HCT116 (cell line): ENCODE data around the gene CACNB2. TPM values are rescaled to one million over a fixed set of nuclear protein-coding genes. Genes with fewer than 3 reads are reported as not detected.

Experiments
- ATAC-seq: fragments of 200-7000 bp; cut with Tn5 transposase; 2 replicates; pipeline ENCODE4 v1.9.1; 2020; ENCODE audit warnings: mild to moderate bottlenecking, moderate library complexity
- BruUV-seq: library from RNA; stranded (reverse); fragments of 400-500 nt; replicated peaks from 2 replicates; lab custom pipeline; 2021; lab: Mats Ljungman, UMichigan
- CTCF ChIA-PET: fragments of 300-600 bp; sonication (Branson Sonifier 250); formaldehyde crosslinking; loops from one replicate; lab custom pipeline; 2021; ENCODE audit warnings: antibody characterized with exemption; lab: Charles Lee
- POLR2A ChIA-PET: fragments of 300-600, 350-600 bp; sonication (Branson Sonifier 250); formaldehyde crosslinking; loops from one replicate; lab custom pipeline; 2021; ENCODE audit warnings: antibody characterized with exemption; lab: Charles Lee
- RAD21 ChIA-PET, 2 experiments: fragments of 300-600 bp; sonication (Branson Sonifier 250); formaldehyde crosslinking; loops; one replicate each; lab custom pipeline; 2023; ENCODE audit warnings: low total read pairs in 2 of 2; ENCODE audit not compliant: uncharacterized antibody in 2 of 2, unreplicated experiment in 2 of 2, low non-redundant PET in 1 of 2; lab: Charles Lee
- DNase-seq: peaks from one replicate; pipeline ENCODE4 v3.0.0-alpha.2; 2010; ENCODE audit warnings: low read depth, low spot score
- H2AFZ ChIP-seq: fragments of 200-600 bp; shearing (Covaris generic), sonication (generic); 2 replicates; pipeline ENCODE4 v1.6.1; 2017; ENCODE audit warnings: low read depth, mixed run types, mixed read lengths, antibody characterized with exemption, low read length; ENCODE audit not compliant: poor library complexity, severe bottlenecking
- H3K27ac ChIP-seq: 2 replicates; pipeline ENCODE4 v1.5.1; 2012; ENCODE audit warnings: low read depth, low read length
- H3K27me3 ChIP-seq: fragments of 200-600 bp; sonication (generic); 2 replicates; pipeline ENCODE4 v1.6.1; 2016; ENCODE audit warnings: mixed run types, low read length, mixed read lengths; ENCODE audit not compliant: insufficient read depth
- H3K36me3 ChIP-seq, 2 experiments: fragments of 200-500 bp in 1 of 2; fragments of 200-600 bp in 1 of 2; sonication (Bioruptor generic) in 1 of 2; sonication (generic) in 1 of 2; 2 replicates each; pipeline versions ENCODE4 v1.5.1 to v1.6.1; 2014 to 2016; ENCODE audit warnings: low read length in 2 of 2, inconsistent platforms in 1 of 2, mixed read lengths in 1 of 2, mixed run types in 1 of 2; ENCODE audit not compliant: insufficient read depth in 2 of 2, control insufficient read depth in 1 of 2
- H3K4me1 ChIP-seq, 2 experiments: fragments of 200-600 bp in 1 of 2; sonication (generic) in 1 of 2; 2 replicates each; pipeline versions ENCODE4 v1.5.1 to v1.6.1; 2012 to 2017; ENCODE audit warnings: low read length in 2 of 2, inconsistent platforms in 1 of 2, mild to moderate bottlenecking in 1 of 2, mixed read lengths in 1 of 2, mixed run types in 1 of 2, moderate library complexity in 1 of 2; ENCODE audit not compliant: insufficient read depth in 2 of 2, control insufficient read depth in 1 of 2
- H3K4me2 ChIP-seq: fragments of 200-600 bp; sonication (generic); 2 replicates; pipeline ENCODE4 v1.6.1; 2017; ENCODE audit warnings: mixed run types, low read length, mixed read lengths
- H3K4me3 ChIP-seq, 2 experiments: fragments of 200-600 bp in 1 of 2; sonication (generic) in 1 of 2; replicated peaks in 1 of 2; 2 replicates each; pipeline ENCODE4 v1.5.1; 2011 to 2016; ENCODE audit warnings: low read length in 2 of 2, control low read depth in 1 of 2, low read depth in 1 of 2, mild to moderate bottlenecking in 1 of 2, mixed read lengths in 1 of 2, mixed run types in 1 of 2
- H3K79me2 ChIP-seq: fragments of 200-600 bp; sonication (generic); 2 replicates; pipeline ENCODE4 v1.6.1; 2017; ENCODE audit warnings: mild to moderate bottlenecking, mixed run types, low read length, moderate library complexity, mixed read lengths; ENCODE audit not compliant: insufficient read depth
- H3K9ac ChIP-seq: fragments of 200-600 bp; sonication (generic); 2 replicates; pipeline ENCODE4 v1.6.1; 2016; ENCODE audit warnings: low read length, mixed read lengths
- H3K9me2 ChIP-seq: fragments of 200-600 bp; sonication (generic), shearing (Covaris generic); 2 replicates; pipeline ENCODE4 v1.6.1; 2017; ENCODE audit warnings: mixed run types, mild to moderate bottlenecking, moderate library complexity; ENCODE audit not compliant: insufficient read depth
- H3K9me3 ChIP-seq, 2 experiments: fragments of 200-500 bp in 1 of 2; fragments of 200-600 bp in 1 of 2; sonication (Bioruptor generic) in 1 of 2; sonication (generic) in 1 of 2; 2 replicates each; pipeline ENCODE4 v1.6.1; 2014 to 2017; ENCODE audit warnings: low read length in 2 of 2, mixed read lengths in 2 of 2, inconsistent platforms in 1 of 2, low read depth in 1 of 2, mild to moderate bottlenecking in 1 of 2, mixed run types in 1 of 2, moderate library complexity in 1 of 2; ENCODE audit not compliant: control insufficient read depth in 1 of 2, insufficient read depth in 1 of 2
- H4K20me1 ChIP-seq: fragments of 200-600 bp; sonication (generic), shearing (Covaris generic); 2 replicates; pipeline ENCODE4 v1.6.1; 2017; ENCODE audit warnings: mixed run types, mild to moderate bottlenecking, moderate library complexity; ENCODE audit not compliant: insufficient read depth
- ATF3 ChIP-seq: IDR thresholded peaks from 2 replicates; pipeline ENCODE4 v1.6.1; 2012
- CBX3 ChIP-seq: IDR thresholded peaks from 2 replicates; pipeline ENCODE4 v1.6.1; 2012; ENCODE audit warnings: low read depth
- CEBPB ChIP-seq: IDR thresholded peaks from 2 replicates; pipeline ENCODE4 v1.6.1; 2012; ENCODE audit warnings: low read depth
- CTCF ChIP-seq, 3 experiments: fragments of 200-600 bp in 1 of 3; sonication (generic) in 1 of 3; IDR thresholded peaks in 2 of 3; conservative IDR thresholded peaks in 1 of 3; 2 replicates each; pipeline ENCODE4 v1.5.1; 2012 to 2017; ENCODE audit warnings: low read depth in 2 of 3, low read length in 2 of 3, antibody characterized with exemption in 1 of 3, borderline replicate concordance in 1 of 3, control low read depth in 1 of 3, mild to moderate bottlenecking in 1 of 3, mixed read lengths in 1 of 3, mixed run types in 1 of 3, moderate library complexity in 1 of 3; ENCODE audit not compliant: insufficient read depth in 1 of 3
- ELF1 ChIP-seq: IDR thresholded peaks from 2 replicates; pipeline ENCODE4 v1.6.1; 2012; ENCODE audit warnings: low read depth, borderline replicate concordance
- EZH2 ChIP-seq: fragments of 200-600 bp; sonication (generic); IDR thresholded peaks from 2 replicates; pipeline ENCODE4 v1.6.1; 2017; ENCODE audit warnings: antibody characterized with exemption, mixed run types
- FOSL1 ChIP-seq: IDR thresholded peaks from 2 replicates; pipeline ENCODE4 v1.6.1; 2012; ENCODE audit warnings: low read depth
- JUND ChIP-seq: IDR thresholded peaks from 2 replicates; pipeline ENCODE4 v1.6.1; 2012
- POLR2A ChIP-seq: IDR thresholded peaks from 2 replicates; pipeline ENCODE4 v1.7.0; 2011; ENCODE audit warnings: borderline replicate concordance; ENCODE audit not compliant: insufficient read depth, insufficient read length; ENCODE audit errors: extremely low read depth
- POLR2AphosphoS5 ChIP-seq: IDR thresholded peaks from 2 replicates; pipeline ENCODE4 v1.6.1; 2011; ENCODE audit warnings: mild to moderate bottlenecking, low read depth, low read length, moderate library complexity
- REST ChIP-seq: IDR thresholded peaks from 2 replicates; pipeline ENCODE4 v1.6.1; 2012; ENCODE audit warnings: low read depth
- SIN3A ChIP-seq: IDR thresholded peaks from 2 replicates; pipeline ENCODE4 v1.6.1; 2012; ENCODE audit warnings: low read depth
- SP1 ChIP-seq: IDR thresholded peaks from 2 replicates; pipeline ENCODE4 v1.6.1; 2012; ENCODE audit warnings: low read depth
- SRF ChIP-seq: IDR thresholded peaks from 2 replicates; pipeline ENCODE4 v1.6.1; 2012; ENCODE audit warnings: low read depth
- YY1 ChIP-seq: IDR thresholded peaks from 2 replicates; pipeline ENCODE4 v1.6.1; 2011; ENCODE audit warnings: low read length, low read depth, moderate library complexity, mild to moderate bottlenecking; ENCODE audit not compliant: insufficient replicate concordance; ENCODE audit errors: extremely low read depth
- ZFX ChIP-seq: fragments of 450-650 bp; IDR thresholded peaks from 2 replicates; pipeline ENCODE4 v1.6.1; 2017
- ZNF274 ChIP-seq: fragments of 200-500 bp; sonication (Bioruptor generic); IDR thresholded peaks from 2 replicates; pipeline ENCODE4 v1.6.1; 2014; ENCODE audit warnings: mild to moderate bottlenecking, low read depth, low read length, inconsistent platforms
- intact Hi-C: fragments of 100-400 bp; cut with micrococcal nuclease; formaldehyde crosslinking; loops from 2 replicates; pipeline ENCODE4 v1.10.0; 2022
- total RNA-seq: library from RNA; stranded (reverse); gene quantifications from one replicate; pipeline ENCODE4 v1.2.1, GENCODE V29; 2021; ENCODE audit not compliant: unreplicated experiment

The CACNB2 gene
- total RNA-seq, 1 experiment from 2014 or later, result 0.71 TPM

- RAD21 ChIA-PET, result no interaction called here
- H3K4me1 ChIP-seq, result no peaks in the 10 kb centered on the region
- H3K9me3 ChIP-seq, result no peaks in the 10 kb centered on the region
- no peaks in the 10 kb centered on the region for H4K20me1 ChIP-seq
- H3K9me2 ChIP-seq, result no peaks in the 10 kb centered on the region
- H3K4me3 ChIP-seq, result no peak overlapping the region
- H3K27ac ChIP-seq, result no peak overlapping the region
- no peak for ATAC-seq
- H2AFZ ChIP-seq, result no peak overlapping the region
- TF ChIP-seq ELF1 (no peak), SRF (no peak), CTCF (IDR thresholded peaks at IDR 0.05 in 2 of 3, conservative IDR thresholded peaks at IDR 0.05 in 1 of 3; ENCODE audit: borderline replicate concordance in 1 of 3, insufficient read depth in 1 of 3, low read depth in 2 of 3, low read length in 2 of 3) (no peak), CBX3 (no peak), REST (no peak), JUND (no peak), ZFX (no peak), EZH2 (no peak), CEBPB (no peak), FOSL1 (no peak), ATF3 (no peak), SIN3A (no peak), ZNF274 (no peak), POLR2AphosphoS5 (no peak), YY1 (no peak), SP1 (no peak), POLR2A (no peak)
- TF ChIP-seq, all 23 proteins: peak for 0
- intact Hi-C loops, result no loop called here
- Histone ChIP-seq H3K9ac (no peak overlapping the region), H3K27me3 (no peaks in the 10 kb centered on the region), H3K4me2 (no peak overlapping the region), H3K79me2 (no peaks in the 10 kb centered on the region), H3K36me3 (no peaks in the 10 kb centered on the region)
- ChIA-PET CTCF (no interaction called here), POLR2A (no interaction called here)
- BruUV-seq, result no TSS peak
- no peak for DNase-seq
Measured at GRCh38 chr10:18497806-18498369, 357.7 kb downstream of the CACNB2 start.
